GM10847 (cell line): Measurements from ENCODE around the gene RNF182.

Source experiments
- POLR2A ChIP-seq: IDR thresholded peaks from 2 replicates; pipeline ENCODE4 v1.6.1; 2011; ENCODE audit not compliant: insufficient read length; ENCODE audit errors: extremely low read depth

Gene RNF182

DNA sequence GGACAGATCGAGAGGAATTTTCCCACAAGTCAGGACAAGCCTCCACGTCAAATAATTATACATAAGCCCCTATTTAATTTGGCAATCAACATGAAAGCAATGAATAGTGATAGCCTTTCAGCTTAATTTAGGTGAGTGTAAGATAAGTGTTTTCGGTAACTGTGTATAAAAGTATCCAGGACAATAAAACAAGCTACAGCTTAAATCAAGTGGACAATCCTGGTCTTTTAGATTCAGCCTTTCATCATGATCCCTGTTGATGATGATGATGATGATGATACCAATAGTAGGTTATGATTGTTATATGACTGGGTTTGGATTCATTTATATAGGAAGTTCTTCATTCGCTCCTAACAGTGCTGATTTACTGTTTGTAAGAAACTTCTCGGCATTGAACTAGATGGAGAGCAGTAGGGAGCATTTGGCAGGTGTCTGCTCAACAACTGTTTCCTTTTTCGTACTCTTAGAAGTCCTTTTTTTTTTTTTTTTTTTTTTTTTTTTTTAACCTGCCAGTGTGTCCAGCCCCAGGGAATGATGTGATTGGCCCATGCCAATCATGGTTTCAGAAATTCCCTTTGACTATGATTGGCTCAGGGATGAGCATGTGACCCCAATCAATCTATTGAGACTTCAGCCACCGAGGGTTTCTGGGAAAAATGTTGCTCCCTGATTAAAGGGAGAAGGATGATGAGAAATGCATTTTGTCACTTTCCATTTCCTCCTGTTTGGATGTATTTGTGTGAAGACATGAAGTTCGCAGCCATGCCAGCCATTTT lies 11.3 kb upstream of the RNF182 start:
- no peak for TF ChIP-seq POLR2A

DNA sequence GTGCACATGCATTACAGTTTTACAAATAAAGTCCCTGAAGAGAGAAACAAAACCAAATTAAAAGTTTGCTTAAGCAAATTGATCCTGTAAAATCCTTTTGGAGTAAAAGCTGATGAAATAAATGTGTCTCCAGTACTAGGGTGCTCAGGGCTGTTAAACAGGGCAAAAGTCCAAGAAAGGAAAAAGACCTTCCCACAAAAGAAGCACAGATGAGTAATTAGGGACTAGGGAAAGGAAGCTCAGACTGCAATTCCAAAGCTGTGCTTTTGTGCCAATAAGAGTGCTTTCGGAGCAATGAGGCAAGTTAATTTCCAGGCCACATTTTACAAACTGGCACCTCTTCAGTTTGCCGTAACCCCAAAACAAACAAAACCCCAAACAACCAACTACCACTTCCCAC lies 10.4 kb upstream of the RNF182 start:
- TF ChIP-seq POLR2A, result no peak

GRCh38 chr6:13915561-13916229 lies 9.1 kb upstream of the RNF182 start:
- no peak for TF ChIP-seq POLR2A

- no peak for TF ChIP-seq POLR2A
These were observed 8.4 kb upstream of the RNF182 start for GRCh38 chr6:13916230-13916944.

DNA sequence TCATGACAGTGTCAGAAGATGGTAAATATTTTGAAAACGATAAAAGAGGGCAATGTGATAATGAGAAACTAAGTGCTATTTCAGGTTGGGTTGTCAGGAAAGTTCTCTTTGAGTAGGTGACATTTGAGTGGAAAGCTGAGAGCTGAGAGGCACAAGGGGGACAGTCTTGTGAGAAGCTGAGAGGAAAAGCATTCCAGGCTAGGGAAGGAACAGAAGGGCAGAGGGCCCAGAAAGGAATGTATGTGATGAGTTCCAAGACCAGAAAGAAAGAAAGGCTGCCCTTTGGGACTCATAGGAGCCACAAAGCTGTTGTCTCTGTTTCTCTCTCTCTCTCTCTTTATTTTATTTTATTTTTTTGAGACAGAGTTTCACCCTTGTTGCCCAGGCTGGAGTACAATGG lies 7.6 kb upstream of the RNF182 start:
- no peak for TF ChIP-seq POLR2A

- no peak for TF ChIP-seq POLR2A
These were observed 6.0 kb upstream of the RNF182 start for GRCh38 chr6:13918686-13919250.

GRCh38 chr6:13919861-13920260 lies 4.9 kb upstream of the RNF182 start:
- no peak for TF ChIP-seq POLR2A

- no peak for TF ChIP-seq POLR2A
These were observed 4.2 kb upstream of the RNF182 start for GRCh38 chr6:13920552-13920951.

DNA sequence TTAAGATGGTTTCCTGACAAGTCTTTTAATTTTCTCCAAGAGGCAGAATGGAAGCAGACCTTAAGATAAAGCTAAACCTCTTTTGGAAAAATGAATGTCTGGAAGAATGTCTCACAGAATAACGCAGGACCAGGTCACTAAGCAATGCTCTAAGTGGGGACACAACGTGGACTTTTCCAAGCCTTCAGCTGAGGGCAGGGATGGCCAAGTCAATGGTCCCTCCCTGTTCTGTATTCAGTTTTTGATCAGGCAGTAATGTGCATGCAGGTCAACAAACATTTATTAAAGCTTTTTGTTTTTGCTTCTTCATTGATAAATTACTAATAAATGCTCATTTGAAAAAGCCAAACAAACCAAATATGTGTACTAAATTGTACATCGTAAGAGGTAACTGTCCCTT lies 2.0 kb upstream of the RNF182 start:
- TF ChIP-seq POLR2A, result no peak

DNA sequence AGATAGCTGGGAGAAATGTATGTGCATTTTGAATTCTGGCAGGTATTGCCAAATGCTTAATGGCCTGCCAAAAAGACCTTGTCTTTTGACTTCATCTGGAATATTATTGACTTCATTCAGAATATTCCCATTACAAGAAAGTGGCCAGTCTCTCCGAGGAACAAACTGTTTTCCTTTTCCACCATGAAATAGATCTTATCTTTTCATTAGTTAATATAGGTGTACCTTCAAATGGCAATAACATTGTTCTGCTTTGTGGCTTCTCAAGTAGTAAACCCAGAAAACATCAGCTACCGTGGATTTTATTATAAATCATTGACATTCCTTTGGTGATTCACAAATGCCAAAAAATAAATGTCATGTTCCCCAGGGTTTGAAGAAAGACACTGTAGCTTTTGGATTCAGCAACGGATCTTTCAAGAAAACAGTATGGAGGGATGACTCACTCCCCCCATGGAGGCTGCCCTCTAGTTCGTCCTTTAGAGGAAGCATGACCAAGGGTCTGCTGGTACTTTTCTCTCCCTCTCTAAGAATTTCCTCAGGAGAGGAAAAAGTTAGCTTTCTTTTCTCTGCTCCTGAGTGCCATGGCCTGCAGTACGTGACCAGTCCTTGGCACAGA lies 1.1 kb upstream of the RNF182 start:
- no peak for TF ChIP-seq POLR2A

DNA sequence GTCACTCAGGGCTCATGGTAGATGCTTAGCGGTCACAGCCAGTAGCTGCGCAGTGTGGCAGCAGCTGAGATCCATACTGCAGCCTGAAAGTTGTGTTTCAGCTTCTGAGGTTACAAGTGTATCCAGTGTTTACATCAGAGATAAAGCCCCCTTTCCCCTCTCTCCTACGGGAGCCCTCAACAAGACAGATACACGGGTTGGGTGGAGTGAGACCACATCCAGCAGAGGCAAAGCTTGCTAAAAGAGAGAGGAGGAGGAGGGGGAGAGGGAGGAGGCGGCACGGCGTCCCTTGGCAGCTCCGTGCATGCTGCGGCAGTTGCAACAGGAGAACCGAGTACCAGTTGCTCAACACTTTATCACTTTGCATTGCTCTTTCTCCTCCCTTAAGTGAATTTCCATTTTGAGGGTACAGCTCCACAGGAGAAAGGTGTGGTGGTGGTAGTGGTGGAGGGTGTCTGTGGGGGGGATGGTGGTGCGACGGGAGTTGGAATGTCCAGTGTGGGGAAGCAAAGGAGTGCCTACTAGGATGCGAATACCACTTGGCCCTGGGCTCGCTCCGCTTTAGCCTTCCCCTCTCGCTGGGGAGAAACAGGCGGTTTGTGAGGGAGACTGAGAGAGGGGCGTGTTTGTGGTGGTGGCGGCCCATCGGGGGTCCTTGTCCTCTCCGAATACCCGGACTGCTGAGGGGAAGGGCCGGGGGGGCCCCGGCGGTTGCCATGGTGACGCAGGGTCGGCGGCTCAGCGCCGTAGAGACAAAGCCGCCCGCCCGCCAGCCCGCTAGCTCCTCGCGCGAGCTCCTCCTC lies 405 bp upstream of the RNF182 start:
- TF ChIP-seq POLR2A, result no peak

DNA sequence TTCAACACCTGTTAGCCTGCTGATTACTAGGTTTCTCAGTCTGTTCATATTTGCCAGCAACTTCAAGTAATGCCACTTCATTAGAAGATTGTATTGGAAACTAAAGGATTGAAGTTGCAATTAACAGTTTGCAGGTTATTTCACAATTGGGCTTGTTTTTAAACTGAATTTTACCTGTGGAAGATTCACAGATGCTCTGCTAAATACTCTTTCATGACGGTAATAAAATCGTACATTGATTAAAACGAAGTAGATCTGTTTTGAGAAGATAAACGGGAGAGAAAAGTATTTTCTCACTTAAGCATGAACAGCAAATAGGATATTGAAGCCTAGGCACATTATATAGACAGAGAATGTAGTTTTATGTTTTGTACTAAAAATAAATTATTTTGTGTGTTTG lies 1.6 kb downstream of the RNF182 start:
- TF ChIP-seq POLR2A, result no peak

GRCh38 chr6:13927203-13927602 lies 2.5 kb downstream of the RNF182 start:
- no peak for TF ChIP-seq POLR2A

DNA sequence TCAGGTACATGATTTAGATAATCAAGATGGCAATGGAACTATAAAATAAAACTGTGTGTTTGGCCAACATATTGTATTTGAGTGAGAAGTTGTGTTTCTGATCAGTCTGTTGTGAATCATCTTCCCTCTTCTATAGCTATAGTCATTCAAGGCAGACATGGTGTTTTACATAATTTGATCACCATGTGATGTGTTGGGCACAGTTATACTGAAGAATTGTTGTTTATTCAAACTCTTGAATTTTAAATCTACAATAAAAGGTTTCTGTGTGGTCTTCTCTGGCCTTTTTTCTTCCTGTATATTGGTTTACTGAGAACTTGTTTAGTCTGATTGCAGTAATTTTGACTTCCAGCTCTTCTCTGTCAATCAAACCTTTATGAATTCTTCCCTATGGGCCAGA lies 4.4 kb downstream of the RNF182 start:
- TF ChIP-seq POLR2A, result no peak

DNA sequence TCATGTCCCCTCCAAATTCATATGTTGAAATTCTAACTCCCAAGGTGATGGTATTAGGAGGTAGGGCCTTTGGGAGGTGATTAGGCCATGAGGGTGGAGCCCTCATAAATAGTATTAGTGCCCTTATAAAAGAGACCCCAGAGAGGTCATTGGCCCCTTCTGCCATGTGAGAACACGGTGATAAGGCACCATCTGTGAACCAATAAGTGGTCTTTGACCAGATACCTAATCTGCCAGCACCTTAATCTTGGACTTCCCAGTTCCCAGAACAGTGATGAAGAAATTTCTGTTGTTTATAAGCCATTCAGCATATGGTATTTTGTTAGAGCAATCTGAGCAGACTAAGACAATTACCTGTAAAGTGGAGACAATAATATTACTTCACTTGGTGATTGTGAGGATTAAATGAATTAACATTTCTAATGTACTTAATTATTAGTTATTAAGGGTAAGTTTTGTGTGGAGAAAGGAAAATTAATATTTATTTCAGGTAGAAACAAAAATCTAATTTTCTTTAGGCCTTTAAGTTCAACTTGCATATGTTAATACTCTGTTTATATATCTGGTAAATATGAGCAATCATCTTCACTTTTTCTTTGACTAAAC lies 7.1 kb downstream of the RNF182 start:
- TF ChIP-seq POLR2A, result no peak

DNA sequence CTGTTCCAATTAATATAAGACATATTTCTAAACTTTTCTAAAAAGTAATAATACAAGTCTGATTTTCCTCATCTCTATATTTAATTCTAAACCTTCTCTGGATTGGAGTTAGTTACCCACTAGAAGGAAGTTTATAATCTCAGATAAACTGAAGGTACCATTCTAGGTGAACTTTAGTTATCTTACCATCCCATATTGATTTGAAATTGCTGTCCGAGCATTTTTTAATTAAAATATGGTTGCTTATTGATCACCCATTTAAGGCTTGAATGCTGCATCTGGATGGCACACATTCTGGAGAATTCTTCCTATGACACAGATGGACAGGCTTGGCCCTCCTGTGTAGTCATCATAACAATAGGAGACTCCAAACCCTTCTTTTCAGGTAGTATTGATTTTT lies 8.0 kb downstream of the RNF182 start:
- no peak for TF ChIP-seq POLR2A
